ENCODE measurements around the gene SLC26A8. TPM values are rescaled to one million over a fixed set of nuclear protein-coding genes. Genes with fewer than 3 reads are reported as not detected.

The SLC26A8 gene
- total and polyA plus RNA-seq, 2 of the 13 experiments (the other 11 are each of a cell fraction or from before 2014, with no cell fraction given) = 0.46 TPM; not detected in 1

DNA sequence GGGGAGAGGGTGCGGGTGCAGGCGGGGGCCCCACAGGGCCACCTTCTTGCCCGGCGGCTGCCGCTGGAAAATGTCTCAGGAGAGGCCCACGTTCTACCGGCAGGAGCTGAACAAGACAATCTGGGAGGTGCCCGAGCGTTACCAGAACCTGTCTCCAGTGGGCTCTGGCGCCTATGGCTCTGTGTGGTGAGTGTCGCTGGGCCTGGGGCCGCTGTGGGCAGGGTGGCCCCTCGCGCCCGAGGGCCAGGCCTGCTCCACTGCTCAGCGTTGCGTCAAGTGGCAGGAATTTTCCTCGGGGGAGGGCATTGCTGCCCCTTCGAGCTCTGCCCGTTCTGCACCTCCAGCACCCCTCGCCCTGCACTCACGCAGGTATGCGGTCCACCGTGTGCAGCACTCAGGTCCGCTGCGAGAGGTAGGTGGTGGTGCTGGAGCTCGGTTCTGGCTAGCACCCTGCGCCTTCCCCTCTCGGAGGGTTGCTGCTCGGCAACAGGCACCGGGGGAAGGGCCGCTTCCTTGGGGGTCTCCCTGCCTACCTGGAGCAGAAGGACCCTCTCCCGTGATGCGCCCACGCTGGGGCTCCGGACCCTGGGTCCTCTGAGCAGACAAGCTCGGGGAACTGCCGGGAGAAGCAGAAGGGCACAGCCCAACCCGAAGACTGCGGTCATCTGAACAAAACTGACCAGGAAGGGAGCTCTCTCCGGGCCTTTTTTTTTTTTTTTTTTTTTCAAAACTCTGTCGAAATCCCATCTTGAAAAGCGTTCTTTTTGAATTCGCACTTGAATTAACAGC lies 3.8 kb upstream of the SLC26A8 start (continued):
- no peak for TF ChIP-seq EHMT2 (IDR thresholded peaks at IDR 0.05; ENCODE audit: borderline replicate concordance, low read depth, low read length)
- TF ChIP-seq ZNF780A (CRISPR knock-in tag; IDR thresholded peaks at IDR 0.05) = no peak
- peak; percentile 80; the same call in 1 of the 2 replicates for TF ChIP-seq ZNF274 (CRISPR knock-in tag; IDR thresholded peaks at IDR 0.05)
- TF ChIP-seq TARDBP (CRISPR knock-in tag; IDR thresholded peaks at IDR 0.05) = no peak; the same call in 1 of the 2 replicates
- TF ChIP-seq, protein P1, sequence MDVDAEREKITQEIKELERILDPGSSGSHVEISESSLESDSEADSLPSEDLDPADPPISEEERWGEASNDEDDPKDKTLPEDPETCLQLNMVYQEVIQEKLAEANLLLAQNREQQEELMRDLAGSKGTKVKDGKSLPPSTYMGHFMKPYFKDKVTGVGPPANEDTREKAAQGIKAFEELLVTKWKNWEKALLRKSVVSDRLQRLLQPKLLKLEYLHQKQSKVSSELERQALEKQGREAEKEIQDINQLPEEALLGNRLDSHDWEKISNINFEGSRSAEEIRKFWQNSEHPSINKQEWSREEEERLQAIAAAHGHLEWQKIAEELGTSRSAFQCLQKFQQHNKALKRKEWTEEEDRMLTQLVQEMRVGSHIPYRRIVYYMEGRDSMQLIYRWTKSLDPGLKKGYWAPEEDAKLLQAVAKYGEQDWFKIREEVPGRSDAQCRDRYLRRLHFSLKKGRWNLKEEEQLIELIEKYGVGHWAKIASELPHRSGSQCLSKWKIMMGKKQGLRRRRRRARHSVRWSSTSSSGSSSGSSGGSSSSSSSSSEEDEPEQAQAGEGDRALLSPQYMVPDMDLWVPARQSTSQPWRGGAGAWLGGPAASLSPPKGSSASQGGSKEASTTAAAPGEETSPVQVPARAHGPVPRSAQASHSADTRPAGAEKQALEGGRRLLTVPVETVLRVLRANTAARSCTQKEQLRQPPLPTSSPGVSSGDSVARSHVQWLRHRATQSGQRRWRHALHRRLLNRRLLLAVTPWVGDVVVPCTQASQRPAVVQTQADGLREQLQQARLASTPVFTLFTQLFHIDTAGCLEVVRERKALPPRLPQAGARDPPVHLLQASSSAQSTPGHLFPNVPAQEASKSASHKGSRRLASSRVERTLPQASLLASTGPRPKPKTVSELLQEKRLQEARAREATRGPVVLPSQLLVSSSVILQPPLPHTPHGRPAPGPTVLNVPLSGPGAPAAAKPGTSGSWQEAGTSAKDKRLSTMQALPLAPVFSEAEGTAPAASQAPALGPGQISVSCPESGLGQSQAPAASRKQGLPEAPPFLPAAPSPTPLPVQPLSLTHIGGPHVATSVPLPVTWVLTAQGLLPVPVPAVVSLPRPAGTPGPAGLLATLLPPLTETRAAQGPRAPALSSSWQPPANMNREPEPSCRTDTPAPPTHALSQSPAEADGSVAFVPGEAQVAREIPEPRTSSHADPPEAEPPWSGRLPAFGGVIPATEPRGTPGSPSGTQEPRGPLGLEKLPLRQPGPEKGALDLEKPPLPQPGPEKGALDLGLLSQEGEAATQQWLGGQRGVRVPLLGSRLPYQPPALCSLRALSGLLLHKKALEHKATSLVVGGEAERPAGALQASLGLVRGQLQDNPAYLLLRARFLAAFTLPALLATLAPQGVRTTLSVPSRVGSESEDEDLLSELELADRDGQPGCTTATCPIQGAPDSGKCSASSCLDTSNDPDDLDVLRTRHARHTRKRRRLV (CRISPR knock-in tag; IDR thresholded peaks at IDR 0.05) = no peak
- no peak for TF ChIP-seq JARID2 (CRISPR knock-in tag; IDR thresholded peaks at IDR 0.05; ENCODE audit: insufficient replicate concordance)
- TF ChIP-seq NCOA2 (CRISPR knock-in tag; IDR thresholded peaks at IDR 0.05) = no peak
- TF ChIP-seq, protein P2, sequence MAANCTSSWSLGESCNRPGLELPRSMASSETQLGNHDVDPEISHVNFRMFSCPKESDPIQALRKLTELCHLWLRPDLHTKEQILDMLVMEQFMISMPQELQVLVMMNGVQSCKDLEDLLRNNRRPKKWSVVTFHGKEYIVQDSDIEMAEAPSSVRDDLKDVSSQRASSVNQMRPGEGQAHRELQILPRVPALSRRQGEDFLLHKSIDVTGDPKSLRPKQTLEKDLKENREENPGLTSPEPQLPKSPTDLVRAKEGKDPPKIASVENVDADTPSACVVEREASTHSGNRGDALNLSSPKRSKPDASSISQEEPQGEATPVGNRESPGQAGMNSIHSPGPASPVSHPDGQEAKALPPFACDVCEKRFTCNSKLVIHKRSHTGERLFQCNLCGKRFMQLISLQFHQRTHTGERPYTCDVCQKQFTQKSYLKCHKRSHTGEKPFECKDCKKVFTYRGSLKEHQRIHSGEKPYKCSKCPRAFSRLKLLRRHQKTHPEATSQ (CRISPR knock-in tag; IDR thresholded peaks at IDR 0.05; ENCODE audit: borderline replicate concordance) = no peak
- TF ChIP-seq, protein P3, sequence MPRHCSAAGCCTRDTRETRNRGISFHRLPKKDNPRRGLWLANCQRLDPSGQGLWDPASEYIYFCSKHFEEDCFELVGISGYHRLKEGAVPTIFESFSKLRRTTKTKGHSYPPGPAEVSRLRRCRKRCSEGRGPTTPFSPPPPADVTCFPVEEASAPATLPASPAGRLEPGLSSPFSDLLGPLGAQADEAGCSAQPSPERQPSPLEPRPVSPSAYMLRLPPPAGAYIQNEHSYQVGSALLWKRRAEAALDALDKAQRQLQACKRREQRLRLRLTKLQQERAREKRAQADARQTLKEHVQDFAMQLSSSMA (CRISPR knock-in tag; IDR thresholded peaks at IDR 0.05) = peak; percentile 37
- TF ChIP-seq JUNB (CRISPR knock-in tag; IDR thresholded peaks at IDR 0.05; ENCODE audit: borderline replicate concordance) = no peak
- TF ChIP-seq HOXD1 (CRISPR knock-in tag; IDR thresholded peaks at IDR 0.05) = 0 out of 2 replicates have a peak, but pooled peaks have one; percentile 6
- TF ChIP-seq, protein P4, sequence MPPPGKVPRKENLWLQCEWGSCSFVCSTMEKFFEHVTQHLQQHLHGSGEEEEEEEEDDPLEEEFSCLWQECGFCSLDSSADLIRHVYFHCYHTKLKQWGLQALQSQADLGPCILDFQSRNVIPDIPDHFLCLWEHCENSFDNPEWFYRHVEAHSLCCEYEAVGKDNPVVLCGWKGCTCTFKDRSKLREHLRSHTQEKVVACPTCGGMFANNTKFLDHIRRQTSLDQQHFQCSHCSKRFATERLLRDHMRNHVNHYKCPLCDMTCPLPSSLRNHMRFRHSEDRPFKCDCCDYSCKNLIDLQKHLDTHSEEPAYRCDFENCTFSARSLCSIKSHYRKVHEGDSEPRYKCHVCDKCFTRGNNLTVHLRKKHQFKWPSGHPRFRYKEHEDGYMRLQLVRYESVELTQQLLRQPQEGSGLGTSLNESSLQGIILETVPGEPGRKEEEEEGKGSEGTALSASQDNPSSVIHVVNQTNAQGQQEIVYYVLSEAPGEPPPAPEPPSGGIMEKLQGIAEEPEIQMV (CRISPR knock-in tag; IDR thresholded peaks at IDR 0.05; ENCODE audit: low read depth) = no peak
- no peak for TF ChIP-seq ZNF577 (CRISPR knock-in tag; IDR thresholded peaks at IDR 0.05; ENCODE audit: borderline replicate concordance, low read depth)
- TF ChIP-seq, protein P5, sequence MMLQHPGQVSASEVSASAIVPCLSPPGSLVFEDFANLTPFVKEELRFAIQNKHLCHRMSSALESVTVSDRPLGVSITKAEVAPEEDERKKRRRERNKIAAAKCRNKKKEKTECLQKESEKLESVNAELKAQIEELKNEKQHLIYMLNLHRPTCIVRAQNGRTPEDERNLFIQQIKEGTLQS (CRISPR knock-in tag; IDR thresholded peaks at IDR 0.05) = no peak; the same call in 1 of the 2 replicates
- no peak for TF ChIP-seq KDM2A (CRISPR knock-in tag; IDR thresholded peaks at IDR 0.05; ENCODE audit: borderline replicate concordance, low read depth)
- TF ChIP-seq, protein P6, sequence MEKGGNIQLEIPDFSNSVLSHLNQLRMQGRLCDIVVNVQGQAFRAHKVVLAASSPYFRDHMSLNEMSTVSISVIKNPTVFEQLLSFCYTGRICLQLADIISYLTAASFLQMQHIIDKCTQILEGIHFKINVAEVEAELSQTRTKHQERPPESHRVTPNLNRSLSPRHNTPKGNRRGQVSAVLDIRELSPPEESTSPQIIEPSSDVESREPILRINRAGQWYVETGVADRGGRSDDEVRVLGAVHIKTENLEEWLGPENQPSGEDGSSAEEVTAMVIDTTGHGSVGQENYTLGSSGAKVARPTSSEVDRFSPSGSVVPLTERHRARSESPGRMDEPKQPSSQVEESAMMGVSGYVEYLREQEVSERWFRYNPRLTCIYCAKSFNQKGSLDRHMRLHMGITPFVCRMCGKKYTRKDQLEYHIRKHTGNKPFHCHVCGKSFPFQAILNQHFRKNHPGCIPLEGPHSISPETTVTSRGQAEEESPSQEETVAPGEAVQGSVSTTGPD (CRISPR knock-in tag; IDR thresholded peaks at IDR 0.05) = 0 out of 2 replicates have a peak, but pooled peaks have one; percentile 22
- TF ChIP-seq ZNF709 (CRISPR knock-in tag; IDR thresholded peaks at IDR 0.05) = no peak
